ENCODE measurements around the gene MYLK4.
A peak's percentile ranks its signal among the peaks of the same experiment; 100 is the strongest.
"Not testable (repeated sequence)": the region's sequence is repeated elsewhere in the genome, so short reads cannot be mapped to it uniquely, and the experiment has no call there.

Gene MYLK4

GRCh38 chr6:2767657-2768524 lies 17.2 kb upstream of the MYLK4 start:
- no peaks in the 10 kb centered on the region for H3K27me3 Mint-ChIP-seq (ENCODE audit: low read depth)
- peak overlapping the region; percentile 28 for H3K27ac Mint-ChIP-seq
- peak overlapping the region; percentile 87 for H3K4me3 Mint-ChIP-seq
- H3K36me3 Mint-ChIP-seq (ENCODE audit: low read depth), result peaks cover 23% of the 10 kb centered on the region
- peaks cover 37% of the 10 kb centered on the region for H3K4me1 Mint-ChIP-seq (ENCODE audit: low read depth)
- no peaks in the 10 kb centered on the region for H3K9me3 Mint-ChIP-seq

GRCh38 chr6:2766767-2767656 lies 16.3 kb upstream of the MYLK4 start:
- H3K4me1 Mint-ChIP-seq (ENCODE audit: low read depth), result peaks cover 32% of the 10 kb centered on the region
- H3K4me3 Mint-ChIP-seq, result peak overlapping the region; percentile 87
- no peaks in the 10 kb centered on the region for H3K9me3 Mint-ChIP-seq
- no peaks in the 10 kb centered on the region for H3K27me3 Mint-ChIP-seq (ENCODE audit: low read depth)
- peaks cover 21% of the 10 kb centered on the region for H3K36me3 Mint-ChIP-seq (ENCODE audit: low read depth)
- peak overlapping the region; percentile 87 for H3K27ac Mint-ChIP-seq

- Mint-ChIP-seq H3K4me3 (peak overlapping the region; percentile 90), H3K4me1 (ENCODE audit: low read depth) (peaks cover 36% of the 10 kb centered on the region), H3K36me3 (ENCODE audit: low read depth) (peaks cover 20% of the 10 kb centered on the region), H3K9me3 (no peaks in the 10 kb centered on the region), H3K27ac (peak overlapping the region; percentile 87), H3K27me3 (ENCODE audit: low read depth) (no peaks in the 10 kb centered on the region)
Measured at GRCh38 chr6:2765896-2766766, 15.4 kb upstream of the MYLK4 start.

GRCh38 chr6:2765166-2765895 lies 14.6 kb upstream of the MYLK4 start, which contains the start of gene WRNIP1:
WRNIP1 (plus strand) TSS chr6:2765393; CDS start chr6:2765623, 230 bp downstream.
- peak within 1 kb of the TSS; percentile 98 for H3K27ac Mint-ChIP-seq
- peaks cover 17% of the 10 kb centered on the region for H3K36me3 Mint-ChIP-seq (ENCODE audit: low read depth)
- no peaks in the 10 kb centered on the region for H3K27me3 Mint-ChIP-seq (ENCODE audit: low read depth)
- H3K9me3 Mint-ChIP-seq, result no peaks in the 10 kb centered on the region
- peak within 1 kb of the TSS; percentile 90 for H3K4me3 Mint-ChIP-seq
- H3K4me1 Mint-ChIP-seq (ENCODE audit: low read depth), result peaks cover 38% of the 10 kb centered on the region

GRCh38 chr6:2764610-2765165 lies 14.0 kb upstream of the MYLK4 start:
- Mint-ChIP-seq H3K4me3 (peak overlapping the region; percentile 90), H3K4me1 (ENCODE audit: low read depth) (peaks cover 35% of the 10 kb centered on the region), H3K9me3 (no peaks in the 10 kb centered on the region), H3K27ac (peak overlapping the region; percentile 98), H3K27me3 (ENCODE audit: low read depth) (peaks cover 1% of the 10 kb centered on the region), H3K36me3 (ENCODE audit: low read depth) (peaks cover 10% of the 10 kb centered on the region)

- Mint-ChIP-seq H3K27me3 (ENCODE audit: low read depth) (peaks cover 5% of the 10 kb centered on the region), H3K4me1 (ENCODE audit: low read depth) (peaks cover 32% of the 10 kb centered on the region), H3K36me3 (ENCODE audit: low read depth) (peaks cover 10% of the 10 kb centered on the region), H3K27ac (peak overlapping the region; percentile 98), H3K9me3 (no peaks in the 10 kb centered on the region), H3K4me3 (peak overlapping the region; percentile 90)
Measured at GRCh38 chr6:2763876-2764540, 13.3 kb upstream of the MYLK4 start.

- Mint-ChIP-seq H3K36me3 (ENCODE audit: low read depth) (peaks cover 4% of the 10 kb centered on the region), H3K4me1 (ENCODE audit: low read depth) (peaks cover 26% of the 10 kb centered on the region), H3K4me3 (no peak overlapping the region), H3K27ac (no peak overlapping the region), H3K27me3 (ENCODE audit: low read depth) (peaks cover 5% of the 10 kb centered on the region), H3K9me3 (no peaks in the 10 kb centered on the region)
Measured at GRCh38 chr6:2763345-2763841, 12.7 kb upstream of the MYLK4 start.

GRCh38 chr6:2762868-2763267 lies 12.1 kb upstream of the MYLK4 start:
- not testable (repeated sequence) for H3K27ac Mint-ChIP-seq; H3K9me3 Mint-ChIP-seq; H3K36me3 Mint-ChIP-seq (ENCODE audit: low read depth); H3K27me3 Mint-ChIP-seq (ENCODE audit: low read depth); H3K4me3 Mint-ChIP-seq
- peaks cover 22% of the 10 kb centered on the region for H3K4me1 Mint-ChIP-seq (ENCODE audit: low read depth)

- Mint-ChIP-seq H3K9me3 (no peaks in the 10 kb centered on the region), H3K27me3 (ENCODE audit: low read depth) (peaks cover 11% of the 10 kb centered on the region), H3K4me3 (peak overlapping the region; percentile 43), H3K36me3 (ENCODE audit: low read depth) (no peaks in the 10 kb centered on the region), H3K4me1 (ENCODE audit: low read depth) (peaks cover 15% of the 10 kb centered on the region), H3K27ac (no peak overlapping the region)
Measured at GRCh38 chr6:2760882-2761842, 10.4 kb upstream of the MYLK4 start.

GRCh38 chr6:2758980-2759379 lies 8.3 kb upstream of the MYLK4 start:
- H3K9me3 Mint-ChIP-seq, result no peaks in the 10 kb centered on the region
- no peak overlapping the region for H3K4me3 Mint-ChIP-seq
- H3K27ac Mint-ChIP-seq, result no peak overlapping the region
- H3K4me1 Mint-ChIP-seq (ENCODE audit: low read depth), result peaks cover 9% of the 10 kb centered on the region
- H3K27me3 Mint-ChIP-seq (ENCODE audit: low read depth), result peaks cover 28% of the 10 kb centered on the region
- H3K36me3 Mint-ChIP-seq (ENCODE audit: low read depth), result no peaks in the 10 kb centered on the region

GRCh38 chr6:2756687-2757224 lies 6.0 kb upstream of the MYLK4 start:
- no peaks in the 10 kb centered on the region for H3K9me3 Mint-ChIP-seq
- no peaks in the 10 kb centered on the region for H3K36me3 Mint-ChIP-seq (ENCODE audit: low read depth)
- H3K4me1 Mint-ChIP-seq (ENCODE audit: low read depth), result peaks cover 9% of the 10 kb centered on the region
- H3K27me3 Mint-ChIP-seq (ENCODE audit: low read depth), result peaks cover 45% of the 10 kb centered on the region
- H3K4me3 Mint-ChIP-seq, result no peak overlapping the region
- H3K27ac Mint-ChIP-seq, result no peak overlapping the region

GRCh38 chr6:2756241-2756640 lies 5.5 kb upstream of the MYLK4 start:
- peaks cover 46% of the 10 kb centered on the region for H3K27me3 Mint-ChIP-seq (ENCODE audit: low read depth)
- no peak overlapping the region for H3K27ac Mint-ChIP-seq
- H3K9me3 Mint-ChIP-seq, result no peaks in the 10 kb centered on the region
- H3K4me1 Mint-ChIP-seq (ENCODE audit: low read depth), result peaks cover 6% of the 10 kb centered on the region
- H3K36me3 Mint-ChIP-seq (ENCODE audit: low read depth), result no peaks in the 10 kb centered on the region
- no peak overlapping the region for H3K4me3 Mint-ChIP-seq

Measured in T-helper 1 cell treated with Interleukin-12 subunit alpha and Interleukin-12 subunit beta and Interleukin-4 antibody, amounts not matched to agents 30 μg/mL and 1 μg/mL, for 36 hours (primary cell).